H1 (cell line): ENCODE data around the gene CTSC. TPM values are rescaled to one million over a fixed set of nuclear protein-coding genes. Genes with fewer than 3 reads are reported as not detected.

ENCODE experiments used
- CHD7 ChIP-seq: fragments of 300-600 bp; sonication (generic); IDR thresholded peaks from 2 replicates; pipeline ENCODE4 v1.7.1; 2012; ENCODE audit warnings: low read length, moderate library complexity, mild to moderate bottlenecking, inconsistent platforms; ENCODE audit not compliant: insufficient replicate concordance
- CTCF ChIP-seq, 3 experiments: IDR thresholded peaks; 1 replicate in 2 of 3; 2 replicates in 1 of 3; pipeline versions ENCODE4 v1.5.1 to v1.6.1; 2011; ENCODE audit warnings: low read length in 3 of 3, mild to moderate bottlenecking in 3 of 3, inconsistent platforms in 2 of 3, low read depth in 1 of 3, moderate library complexity in 1 of 3; ENCODE audit not compliant: insufficient read depth in 1 of 3; ENCODE audit errors: control extremely low read depth in 1 of 3
- polyA plus RNA-seq, 7 experiments: library from polyadenylated mRNA; depleted of rRNA in 3 of 7; stranded (reverse) in 5 of 7; unstranded in 2 of 7; fragments of >200 nt in 5 of 7; fragments of 200-250 nt in 2 of 7; gene quantifications; 1 replicate in 5 of 7; 2 replicates in 1 of 7; 4 replicates in 1 of 7; pipeline versions ENCODE4 v1.2.1 to v1.2.3, GENCODE V29; 2011 to 2013; ENCODE audit warnings: missing spikeins in 2 of 7, mixed read lengths in 2 of 7
- total RNA-seq: library from RNA; stranded (reverse); fragmentation: NEBNext Ultra II Directional; extraction: Animal tissue kit (Norgen Biotek cat#: 25700); gene quantifications from 2 replicates; pipeline ENCODE4 v1.2.1, GENCODE V29; 2021

The CTSC gene
- total and polyA plus RNA-seq, 2 of the 8 experiments (the other 6 are each of a cell fraction or from before 2014, with no cell fraction given), result 347 to 369 TPM

- TF ChIP-seq CHD7 (no peak), CTCF (IDR thresholded peaks at IDR 0.05; ENCODE audit: control extremely low read depth in 1 of 3, insufficient read depth in 1 of 3, low read depth in 1 of 3, low read length in 3 of 3) (no peak)
Observed at GRCh38 chr11:88259431-88259830, 78.1 kb downstream of the CTSC start (continued).
